ENCODE measurements around the gene GUSB.

Gene GUSB

DNA sequence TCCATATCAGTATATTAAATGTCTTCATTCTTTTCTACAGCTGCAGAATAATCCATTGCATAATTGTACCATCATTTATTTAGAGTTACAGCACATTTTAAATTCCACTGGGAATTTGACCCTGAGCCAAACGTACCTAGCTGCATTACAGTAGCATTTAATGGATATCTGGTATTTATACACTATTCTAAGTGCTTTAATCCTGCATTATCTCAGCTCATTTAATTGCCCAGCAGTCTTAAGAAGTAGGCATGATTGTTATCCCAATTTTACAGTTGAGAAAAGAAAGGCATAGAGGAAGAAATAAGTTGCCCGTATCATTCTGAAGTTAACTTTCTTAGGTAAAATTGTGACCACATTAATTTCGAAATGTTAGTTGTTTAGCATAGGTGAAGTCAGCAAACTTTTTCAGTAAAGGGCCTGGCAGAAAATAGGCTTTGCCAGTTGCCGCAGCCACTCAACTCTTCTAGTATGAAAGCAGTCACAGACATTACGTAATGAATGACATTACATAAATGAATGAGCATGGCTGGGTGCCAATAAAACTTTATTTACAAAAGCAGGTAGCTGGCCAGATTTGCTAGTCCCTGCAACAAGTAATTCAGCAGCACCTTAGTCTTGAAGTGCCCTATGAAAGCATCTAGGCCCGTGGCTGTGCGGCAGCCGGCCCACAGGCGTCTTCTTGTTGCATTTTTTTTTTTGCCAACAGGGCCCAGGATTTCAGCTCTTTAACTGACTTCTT lies 30.0 kb downstream of the GUSB start (continued):
- TF ChIP-seq, protein P1, sequence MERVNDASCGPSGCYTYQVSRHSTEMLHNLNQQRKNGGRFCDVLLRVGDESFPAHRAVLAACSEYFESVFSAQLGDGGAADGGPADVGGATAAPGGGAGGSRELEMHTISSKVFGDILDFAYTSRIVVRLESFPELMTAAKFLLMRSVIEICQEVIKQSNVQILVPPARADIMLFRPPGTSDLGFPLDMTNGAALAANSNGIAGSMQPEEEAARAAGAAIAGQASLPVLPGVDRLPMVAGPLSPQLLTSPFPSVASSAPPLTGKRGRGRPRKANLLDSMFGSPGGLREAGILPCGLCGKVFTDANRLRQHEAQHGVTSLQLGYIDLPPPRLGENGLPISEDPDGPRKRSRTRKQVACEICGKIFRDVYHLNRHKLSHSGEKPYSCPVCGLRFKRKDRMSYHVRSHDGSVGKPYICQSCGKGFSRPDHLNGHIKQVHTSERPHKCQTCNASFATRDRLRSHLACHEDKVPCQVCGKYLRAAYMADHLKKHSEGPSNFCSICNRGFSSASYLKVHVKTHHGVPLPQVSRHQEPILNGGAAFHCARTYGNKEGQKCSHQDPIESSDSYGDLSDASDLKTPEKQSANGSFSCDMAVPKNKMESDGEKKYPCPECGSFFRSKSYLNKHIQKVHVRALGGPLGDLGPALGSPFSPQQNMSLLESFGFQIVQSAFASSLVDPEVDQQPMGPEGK (CRISPR knock-in tag; IDR thresholded peaks at IDR 0.05; ENCODE audit: borderline replicate concordance), result no peak
- TF ChIP-seq ZFP3 (CRISPR knock-in tag; IDR thresholded peaks at IDR 0.05) (no peak), TOX (CRISPR knock-in tag; IDR thresholded peaks at IDR 0.05; ENCODE audit: borderline replicate concordance) (no peak)

DNA sequence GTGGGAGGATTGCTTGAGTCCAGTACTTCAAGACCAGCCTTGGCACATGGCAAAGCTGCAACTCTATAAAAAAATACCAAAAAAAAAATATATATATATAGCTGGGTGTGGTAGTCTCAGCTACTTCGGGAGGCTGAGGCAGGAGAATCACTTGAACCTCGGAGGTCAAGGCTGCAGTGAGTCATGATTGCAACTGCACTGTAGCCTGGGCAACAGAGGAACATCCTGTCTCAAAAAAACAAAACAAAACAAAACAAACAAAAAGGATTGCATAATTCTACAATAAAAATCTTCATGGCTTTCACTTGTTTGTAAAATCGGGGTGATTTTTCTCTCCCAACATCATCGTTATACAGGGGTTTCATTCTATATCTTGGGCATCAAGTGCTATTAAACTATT lies 35.1 kb downstream of the GUSB start:
- 0 out of 3 replicates have a peak, but pooled peaks have one; percentile 29 for ATAC-seq
- TF ChIP-seq ZNF8 (CRISPR knock-in tag; IDR thresholded peaks at IDR 0.05), result no peak
- no peak for TF ChIP-seq ZC3H10 (CRISPR knock-in tag; IDR thresholded peaks at IDR 0.05)
- no peak for TF ChIP-seq ZFP30 (CRISPR knock-in tag; IDR thresholded peaks at IDR 0.05)
- TF ChIP-seq, protein P2, sequence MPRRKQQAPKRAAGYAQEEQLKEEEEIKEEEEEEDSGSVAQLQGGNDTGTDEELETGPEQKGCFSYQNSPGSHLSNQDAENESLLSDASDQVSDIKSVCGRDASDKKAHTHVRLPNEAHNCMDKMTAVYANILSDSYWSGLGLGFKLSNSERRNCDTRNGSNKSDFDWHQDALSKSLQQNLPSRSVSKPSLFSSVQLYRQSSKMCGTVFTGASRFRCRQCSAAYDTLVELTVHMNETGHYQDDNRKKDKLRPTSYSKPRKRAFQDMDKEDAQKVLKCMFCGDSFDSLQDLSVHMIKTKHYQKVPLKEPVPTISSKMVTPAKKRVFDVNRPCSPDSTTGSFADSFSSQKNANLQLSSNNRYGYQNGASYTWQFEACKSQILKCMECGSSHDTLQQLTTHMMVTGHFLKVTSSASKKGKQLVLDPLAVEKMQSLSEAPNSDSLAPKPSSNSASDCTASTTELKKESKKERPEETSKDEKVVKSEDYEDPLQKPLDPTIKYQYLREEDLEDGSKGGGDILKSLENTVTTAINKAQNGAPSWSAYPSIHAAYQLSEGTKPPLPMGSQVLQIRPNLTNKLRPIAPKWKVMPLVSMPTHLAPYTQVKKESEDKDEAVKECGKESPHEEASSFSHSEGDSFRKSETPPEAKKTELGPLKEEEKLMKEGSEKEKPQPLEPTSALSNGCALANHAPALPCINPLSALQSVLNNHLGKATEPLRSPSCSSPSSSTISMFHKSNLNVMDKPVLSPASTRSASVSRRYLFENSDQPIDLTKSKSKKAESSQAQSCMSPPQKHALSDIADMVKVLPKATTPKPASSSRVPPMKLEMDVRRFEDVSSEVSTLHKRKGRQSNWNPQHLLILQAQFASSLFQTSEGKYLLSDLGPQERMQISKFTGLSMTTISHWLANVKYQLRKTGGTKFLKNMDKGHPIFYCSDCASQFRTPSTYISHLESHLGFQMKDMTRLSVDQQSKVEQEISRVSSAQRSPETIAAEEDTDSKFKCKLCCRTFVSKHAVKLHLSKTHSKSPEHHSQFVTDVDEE (CRISPR knock-in tag; IDR thresholded peaks at IDR 0.05), result no peak
- TF ChIP-seq RARB (CRISPR knock-in tag; IDR thresholded peaks at IDR 0.05), result no peak
- no peak for TF ChIP-seq TOX (CRISPR knock-in tag; IDR thresholded peaks at IDR 0.05; ENCODE audit: borderline replicate concordance)
- no peak for TF ChIP-seq ESRRG (CRISPR knock-in tag; IDR thresholded peaks at IDR 0.05)
- TF ChIP-seq ARNTL (CRISPR knock-in tag; IDR thresholded peaks at IDR 0.05; ENCODE audit: borderline replicate concordance, low read depth), result no peak
- no peak for TF ChIP-seq TCF4 (CRISPR knock-in tag; IDR thresholded peaks at IDR 0.05; ENCODE audit: borderline replicate concordance)
- TF ChIP-seq, protein P3, sequence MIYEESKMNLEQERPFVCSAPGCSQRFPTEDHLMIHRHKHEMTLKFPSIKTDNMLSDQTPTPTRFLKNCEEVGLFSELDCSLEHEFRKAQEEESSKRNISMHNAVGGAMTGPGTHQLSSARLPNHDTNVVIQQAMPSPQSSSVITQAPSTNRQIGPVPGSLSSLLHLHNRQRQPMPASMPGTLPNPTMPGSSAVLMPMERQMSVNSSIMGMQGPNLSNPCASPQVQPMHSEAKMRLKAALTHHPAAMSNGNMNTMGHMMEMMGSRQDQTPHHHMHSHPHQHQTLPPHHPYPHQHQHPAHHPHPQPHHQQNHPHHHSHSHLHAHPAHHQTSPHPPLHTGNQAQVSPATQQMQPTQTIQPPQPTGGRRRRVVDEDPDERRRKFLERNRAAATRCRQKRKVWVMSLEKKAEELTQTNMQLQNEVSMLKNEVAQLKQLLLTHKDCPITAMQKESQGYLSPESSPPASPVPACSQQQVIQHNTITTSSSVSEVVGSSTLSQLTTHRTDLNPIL (CRISPR knock-in tag; IDR thresholded peaks at IDR 0.05; ENCODE audit: low read depth), result no peak
- TF ChIP-seq, protein P4, sequence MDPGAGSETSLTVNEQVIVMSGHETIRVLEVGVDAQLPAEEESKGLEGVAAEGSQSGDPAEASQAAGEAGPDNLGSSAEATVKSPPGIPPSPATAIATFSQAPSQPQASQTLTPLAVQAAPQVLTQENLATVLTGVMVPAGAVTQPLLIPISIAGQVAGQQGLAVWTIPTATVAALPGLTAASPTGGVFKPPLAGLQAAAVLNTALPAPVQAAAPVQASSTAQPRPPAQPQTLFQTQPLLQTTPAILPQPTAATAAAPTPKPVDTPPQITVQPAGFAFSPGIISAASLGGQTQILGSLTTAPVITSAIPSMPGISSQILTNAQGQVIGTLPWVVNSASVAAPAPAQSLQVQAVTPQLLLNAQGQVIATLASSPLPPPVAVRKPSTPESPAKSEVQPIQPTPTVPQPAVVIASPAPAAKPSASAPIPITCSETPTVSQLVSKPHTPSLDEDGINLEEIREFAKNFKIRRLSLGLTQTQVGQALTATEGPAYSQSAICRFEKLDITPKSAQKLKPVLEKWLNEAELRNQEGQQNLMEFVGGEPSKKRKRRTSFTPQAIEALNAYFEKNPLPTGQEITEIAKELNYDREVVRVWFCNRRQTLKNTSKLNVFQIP (CRISPR knock-in tag; IDR thresholded peaks at IDR 0.05; ENCODE audit: borderline replicate concordance, low read depth), result no peak
- TF ChIP-seq SNAI2 (CRISPR knock-in tag; IDR thresholded peaks at IDR 0.05), result no peak
- TF ChIP-seq, protein P5, sequence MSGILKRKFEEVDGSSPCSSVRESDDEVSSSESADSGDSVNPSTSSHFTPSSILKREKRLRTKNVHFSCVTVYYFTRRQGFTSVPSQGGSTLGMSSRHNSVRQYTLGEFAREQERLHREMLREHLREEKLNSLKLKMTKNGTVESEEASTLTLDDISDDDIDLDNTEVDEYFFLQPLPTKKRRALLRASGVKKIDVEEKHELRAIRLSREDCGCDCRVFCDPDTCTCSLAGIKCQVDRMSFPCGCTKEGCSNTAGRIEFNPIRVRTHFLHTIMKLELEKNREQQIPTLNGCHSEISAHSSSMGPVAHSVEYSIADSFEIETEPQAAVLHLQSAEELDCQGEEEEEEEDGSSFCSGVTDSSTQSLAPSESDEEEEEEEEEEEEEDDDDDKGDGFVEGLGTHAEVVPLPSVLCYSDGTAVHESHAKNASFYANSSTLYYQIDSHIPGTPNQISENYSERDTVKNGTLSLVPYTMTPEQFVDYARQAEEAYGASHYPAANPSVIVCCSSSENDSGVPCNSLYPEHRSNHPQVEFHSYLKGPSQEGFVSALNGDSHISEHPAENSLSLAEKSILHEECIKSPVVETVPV (CRISPR knock-in tag; IDR thresholded peaks at IDR 0.05), result no peak
- TF ChIP-seq PPARA (CRISPR knock-in tag; IDR thresholded peaks at IDR 0.05; ENCODE audit: borderline replicate concordance), result no peak
- TF ChIP-seq GLIS3 (CRISPR knock-in tag; IDR thresholded peaks at IDR 0.05), result no peak
- no peak for TF ChIP-seq BACH2 (CRISPR knock-in tag; IDR thresholded peaks at IDR 0.05; ENCODE audit: borderline replicate concordance)

DNA sequence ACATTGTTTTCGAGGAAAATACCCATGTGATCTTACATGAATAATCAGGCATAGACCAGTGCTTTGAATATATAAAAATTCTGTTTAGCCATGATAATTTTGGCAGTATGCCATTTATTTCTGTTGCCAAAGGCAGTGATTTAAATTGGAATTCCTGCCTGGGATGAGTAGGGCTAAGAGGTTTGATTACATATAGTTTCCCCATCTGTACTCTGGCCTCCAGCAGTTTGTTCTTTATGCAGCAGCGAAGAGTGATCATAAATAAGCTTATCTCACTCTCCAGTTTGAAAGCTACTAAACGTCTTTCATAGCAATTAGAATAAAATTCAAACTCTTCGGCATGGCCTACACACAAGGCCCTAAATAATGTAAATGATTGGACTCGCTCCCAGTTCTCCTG lies 36.2 kb downstream of the GUSB start:
- ATAC-seq, result peak; percentile 77

DNA sequence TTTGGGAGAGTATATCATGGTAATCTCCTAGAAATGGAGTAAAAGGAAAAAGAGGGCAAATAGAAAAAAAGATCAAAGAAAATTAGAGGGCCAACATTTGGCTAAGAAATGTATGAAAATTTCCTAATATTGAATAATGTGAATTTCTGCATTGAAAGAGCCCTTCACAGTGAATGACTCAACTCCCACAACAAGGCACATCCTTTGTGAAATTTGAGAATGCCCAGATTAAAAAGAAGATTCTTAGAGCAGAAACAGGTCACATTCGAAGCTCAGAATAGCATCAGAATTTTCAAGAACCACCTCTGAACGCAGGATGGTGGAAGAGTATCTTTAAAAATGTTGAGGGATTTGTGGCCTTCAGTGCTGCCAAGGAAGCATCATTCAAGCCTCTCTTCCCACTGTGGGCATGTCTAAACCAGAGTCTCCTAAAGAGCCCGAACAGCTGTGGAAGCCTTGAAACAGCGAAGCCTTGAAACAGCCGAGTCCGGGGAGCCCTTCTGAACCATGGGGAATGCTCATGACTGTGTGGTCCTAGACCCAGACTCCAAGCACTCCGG lies 43.6 kb downstream of the GUSB start:
- peak; percentile 84 for ATAC-seq
- no peak for TF ChIP-seq ISL1 (CRISPR knock-in tag; IDR thresholded peaks at IDR 0.05)

Measured in SK-N-SH treated with all-trans-retinoic acid at 6 μM for 48 hours (cell line).